Spleen (tissue), 11 donors: ENCODE measurements around the gene DHTKD1. TPM values are rescaled to one million over a fixed set of nuclear protein-coding genes. Genes with fewer than 3 reads are reported as not detected.
A peak's percentile ranks its signal among the peaks of the same experiment; 100 is the strongest.

Experiments used
- DNase-seq: peaks from one replicate; pipeline ENCODE4 v3.0.0-alpha.2; 2020
- H3K27ac ChIP-seq, 8 donors: fragments of 200-600 bp; sonication (generic) in 7 of 8; 1 replicate in 4 of 8; 2 replicates in 4 of 8; pipeline versions ENCODE4 v1.5.0 to v1.8.0; 2016 to 2021; ENCODE audit warnings: inconsistent platforms in 4 of 8, mild to moderate bottlenecking in 4 of 8, moderate library complexity in 1 of 8
- H3K27me3 ChIP-seq, 7 donors: fragments of 200-600 bp; sonication (generic) in 6 of 7; replicated peaks in 1 of 7; 1 replicate in 4 of 7; 2 replicates in 3 of 7; pipeline versions ENCODE4 v1.5.0 to v1.8.0; 2016 to 2021; ENCODE audit warnings: inconsistent platforms in 3 of 7, mild to moderate bottlenecking in 1 of 7
- H3K36me3 ChIP-seq, 6 donors: fragments of 200-600 bp; sonication (generic) in 5 of 6; 1 replicate in 4 of 6; 2 replicates in 2 of 6; pipeline versions ENCODE4 v1.5.0 to v1.8.0; 2016 to 2021; ENCODE audit warnings: inconsistent platforms in 2 of 6
- H3K4me1 ChIP-seq, 6 donors: fragments of 200-600 bp; sonication (generic) in 5 of 6; 1 replicate in 3 of 6; 2 replicates in 3 of 6; pipeline versions ENCODE4 v1.5.0 to v1.8.0; 2016 to 2021; ENCODE audit warnings: inconsistent platforms in 3 of 6
- H3K4me3 ChIP-seq, 8 donors: fragments of 200-600 bp; sonication (generic) in 7 of 8; 1 replicate in 4 of 8; 2 replicates in 4 of 8; pipeline versions ENCODE4 v1.5.0 to v1.8.0; 2016 to 2021; ENCODE audit warnings: inconsistent platforms in 4 of 8, mild to moderate bottlenecking in 4 of 8, moderate library complexity in 2 of 8
- H3K9me3 ChIP-seq, 8 donors: fragments of 200-600 bp; sonication (generic) in 7 of 8; 1 replicate in 4 of 8; 2 replicates in 4 of 8; pipeline versions ENCODE4 v1.5.0 to v1.8.0; 2016 to 2021; ENCODE audit warnings: inconsistent platforms in 4 of 8
- CTCF ChIP-seq, 11 experiments: fragments of 200-600 bp in 7 of 11; fragments of 450-650 bp in 4 of 11; sonication (generic) in 4 of 11; IDR thresholded peaks in 8 of 11; conservative IDR thresholded peaks in 3 of 11; 1 replicate in 7 of 11; 2 replicates in 4 of 11; pipeline versions ENCODE4 v1.4.0 to v1.8.0; 2016 to 2021; ENCODE audit warnings: antibody characterized with exemption in 11 of 11, inconsistent platforms in 4 of 11, mild to moderate bottlenecking in 1 of 11
- POLR2A ChIP-seq, 3 donors: fragments of 450-650 bp; IDR thresholded peaks; one replicate each; pipeline ENCODE4 v1.5.1; 2017; ENCODE audit warnings: antibody characterized with exemption in 3 of 3, mild to moderate bottlenecking in 1 of 3
- POLR2AphosphoS5 ChIP-seq, 3 donors: sonication (generic); formaldehyde crosslinking; IDR thresholded peaks; one replicate each; pipeline ENCODE4 v1.5.1; 2017; ENCODE audit warnings: antibody characterized with exemption in 3 of 3
- WGBS, 5 donors: extraction: QIAGEN DNeasy Blood & Tissue Kit in 3 of 5; methylation state at CpG; one replicate each; pipeline versions ENCODE4 v1.1.5 to v1.1.7; 2013 to 2018; 5-methylcytosine and 5-hydroxymethylcytosine counted together
- intact Hi-C: fragments of 100-400 bp; cut with DNase I; formaldehyde crosslinking; loops from one replicate; pipeline ENCODE4 v1.15.0; 2023; ENCODE audit warnings: low total_unique reads
- polyA plus RNA-seq, 3 donors: library from polyadenylated mRNA; stranded (reverse); fragments of 200-250 nt; gene quantifications; one replicate each; pipeline ENCODE4 v1.2.1, GENCODE V29; 2013
- total RNA-seq, 7 donors: library from RNA; depleted of rRNA in 3 of 7; stranded (reverse); fragments of >200 nt in 3 of 7; fragmentation: NEBNext Ultra II Directional in 4 of 7; extraction: Animal tissue kit (Norgen Biotek cat#: 25700) in 4 of 7; gene quantifications; one replicate each; pipeline versions ENCODE4 v1.1.0 to v1.2.1, GENCODE V29; 2016 to 2021
- donor health status: healthy with polysubstance abuse.
- donor health status: DM: no; HTN: no; CAD: no; lungs with moderate emphysema.
- donor health status: DM: no; HTN: no; CAD: no.
- donor health status: Bipolar disorder and iron deficiency.
- donor health status: healthy.
- donor health status: DM: no; HTN: no; CAD: no.
- donor health status: DM: yes; HTN: yes; CAD: no.

Gene DHTKD1
- total and polyA plus RNA-seq, 10 donors: 7.4 to 36.6 (median 27.6) TPM

- no peak overlapping the region for H3K27ac ChIP-seq
- H3K9me3 ChIP-seq: no peaks in the 10 kb centered on the region
- H3K27me3 ChIP-seq: no peaks in the 10 kb centered on the region
- peaks cover 0 to 58% (median 37%) of the 10 kb centered on the region in 6 donors for H3K36me3 ChIP-seq
- 69 to 80% (median 73%) methylated on average over 3 of the region's 3 CpGs for WGBS, 5 donors
- DNase-seq: no peak
- intact Hi-C loops: no loop called here
- no peak overlapping the region for H3K4me3 ChIP-seq
- TF ChIP-seq POLR2A (IDR thresholded peaks at IDR 0.05) (no peak), CTCF (IDR thresholded peaks at IDR 0.05 in 8 of 11, conservative IDR thresholded peaks at IDR 0.05 in 3 of 11) (no peak), POLR2AphosphoS5 (IDR thresholded peaks at IDR 0.05) (no peak)
- H3K4me1 ChIP-seq: peaks cover 3 to 65% (median 27%) of the 10 kb centered on the region in 6 donors
Measured at GRCh38 chr10:12036073-12036655, 32.6 kb upstream of the DHTKD1 start.

GRCh38 chr10:12041766-12042408 lies 26.9 kb upstream of the DHTKD1 start:
- H3K36me3 ChIP-seq: peaks cover 0 to 2% (median 0%) of the 10 kb centered on the region in 6 donors
- WGBS, 5 donors: 0 to 1% (median 0%) methylated on average over 26 of the region's 26 CpGs
- no peaks in the 10 kb centered on the region for H3K27me3 ChIP-seq
- peak overlapping the region; percentile 93 to 99 (median 98) for H3K4me3 ChIP-seq
- peak overlapping the region; percentile 94 to 99 (median 98) for H3K27ac ChIP-seq
- no peaks in the 10 kb centered on the region for H3K9me3 ChIP-seq
- intact Hi-C loops: no loop called here
- TF ChIP-seq CTCF (IDR thresholded peaks at IDR 0.05 in 8 of 11, conservative IDR thresholded peaks at IDR 0.05 in 3 of 11) (no peak), POLR2AphosphoS5 (IDR thresholded peaks at IDR 0.05) (peak in 1 of 3 donors; percentile 67)
- peaks cover 9 to 60% (median 41%) of the 10 kb centered on the region in 6 donors for H3K4me1 ChIP-seq
- no peak for DNase-seq

GRCh38 chr10:12042409-12042796 lies 26.4 kb upstream of the DHTKD1 start:
- peaks cover 9 to 57% (median 39%) of the 10 kb centered on the region in 6 donors for H3K4me1 ChIP-seq
- no peaks in the 10 kb centered on the region for H3K36me3 ChIP-seq
- intact Hi-C loops: no loop called here
- 0 to 1% (median 0%) methylated on average over 28 to 31 of the region's 31 CpGs for WGBS, 5 donors
- TF ChIP-seq CTCF (IDR thresholded peaks at IDR 0.05 in 8 of 11, conservative IDR thresholded peaks at IDR 0.05 in 3 of 11) (no peak), POLR2A (IDR thresholded peaks at IDR 0.05) (no peak), POLR2AphosphoS5 (IDR thresholded peaks at IDR 0.05) (no peak)
- H3K27ac ChIP-seq: peak overlapping the region; percentile 94 to 99 (median 98)
- no peaks in the 10 kb centered on the region for H3K27me3 ChIP-seq
- peak; percentile 93 for DNase-seq
- H3K9me3 ChIP-seq: no peaks in the 10 kb centered on the region
- peak overlapping the region; percentile 93 to 99 (median 98) for H3K4me3 ChIP-seq
